Gastroesophageal sphincter (tissue), 4 donors: ENCODE measurements around the gene BTN3A1. TPM values are rescaled to one million over a fixed set of nuclear protein-coding genes. Genes with fewer than 3 reads are reported as not detected.

Experiments used
- ATAC-seq: fragments of 150-250 bp; one replicate; pipeline ENCODE4 v1.9.1; 2016; ENCODE audit warnings: mild to moderate bottlenecking, moderate library complexity
- H3K27ac ChIP-seq, 4 donors: fragments of 200-600 bp; sonication (generic) in 3 of 4; 1 replicate in 3 of 4; 2 replicates in 1 of 4; pipeline ENCODE4 v1.5.1; 2016 to 2019
- H3K27me3 ChIP-seq: fragments of 200-600 bp; sonication (generic); one replicate; pipeline ENCODE4 v1.5.1; 2019
- H3K36me3 ChIP-seq, 2 donors: fragments of 200-600 bp; sonication (generic); one replicate each; pipeline ENCODE4 v1.5.1; 2019; ENCODE audit warnings: control low read depth in 1 of 2
- H3K4me1 ChIP-seq, 3 donors: fragments of 200-600 bp; sonication (generic); 1 replicate in 2 of 3; 2 replicates in 1 of 3; pipeline ENCODE4 v1.5.1; 2016 to 2019; ENCODE audit warnings: control low read depth in 2 of 3
- H3K4me3 ChIP-seq, 2 donors: fragments of 200-600 bp; sonication (generic); one replicate each; pipeline ENCODE4 v1.5.1; 2019; ENCODE audit warnings: mild to moderate bottlenecking in 1 of 2, moderate library complexity in 1 of 2
- H3K9me3 ChIP-seq, 3 donors: fragments of 200-600 bp; sonication (generic); one replicate each; pipeline ENCODE4 v1.5.1; 2017 to 2019; ENCODE audit warnings: control low read depth in 2 of 3
- EP300 ChIP-seq: sonication (generic); formaldehyde crosslinking; IDR thresholded peaks from one replicate; pipeline ENCODE4 v1.6.1; 2017; ENCODE audit warnings: antibody characterized with exemption, mild to moderate bottlenecking
- POLR2A ChIP-seq, 2 donors: fragments of 450-650 bp; IDR thresholded peaks; one replicate each; pipeline ENCODE4 v1.6.1; 2017; ENCODE audit warnings: antibody characterized with exemption in 2 of 2, mild to moderate bottlenecking in 2 of 2, moderate library complexity in 1 of 2
- POLR2AphosphoS5 ChIP-seq: sonication (generic); formaldehyde crosslinking; IDR thresholded peaks from one replicate; pipeline ENCODE4 v1.6.1; 2017; ENCODE audit warnings: antibody characterized with exemption
- WGBS, 2 donors: methylation state at CpG; one replicate each; pipeline ENCODE4 v1.1.5; 2018; ENCODE audit warnings: low coverage in 1 of 2; 5-methylcytosine and 5-hydroxymethylcytosine counted together
- total RNA-seq, 4 donors: library from RNA; depleted of rRNA; stranded (reverse); fragments of >200 nt; gene quantifications; one replicate each; pipeline ENCODE4 v1.1.0, GENCODE V29; 2016
- TF ChIP-seq, protein P1 (sequence below), 4 experiments: fragments of 200-600 bp in 2 of 4; fragments of 450-650 bp in 2 of 4; sonication (generic) in 1 of 4; IDR thresholded peaks; one replicate each; pipeline ENCODE4 v1.5.1; 2017 to 2019; ENCODE audit warnings: antibody characterized with exemption in 4 of 4, mild to moderate bottlenecking in 2 of 4, moderate library complexity in 2 of 4

The BTN3A1 gene
- total RNA-seq, 4 donors from 2014 or later: 7.5 to 14.3 (median 8.2) TPM

GRCh38 chr6:26358511-26358981 lies 43.5 kb upstream of the BTN3A1 start:
- H3K27ac ChIP-seq: no peak overlapping the region
- no peak for TF ChIP-seq POLR2AphosphoS5
- no peak for ATAC-seq
- 73 to 80% methylated on average over 5 to 6 of the region's 7 CpGs for WGBS, 2 donors
- H3K27me3 ChIP-seq: no peaks in the 10 kb centered on the region
- no peaks in the 10 kb centered on the region for H3K4me1 ChIP-seq
- H3K9me3 ChIP-seq: no peaks in the 10 kb centered on the region
- no peak overlapping the region for H3K4me3 ChIP-seq
- no peaks in the 10 kb centered on the region for H3K36me3 ChIP-seq

GRCh38 chr6:26359765-26360164 lies 42.3 kb upstream of the BTN3A1 start:
- TF ChIP-seq POLR2AphosphoS5: no peak
- TF ChIP-seq EP300: no peak
- TF ChIP-seq, protein P1, sequence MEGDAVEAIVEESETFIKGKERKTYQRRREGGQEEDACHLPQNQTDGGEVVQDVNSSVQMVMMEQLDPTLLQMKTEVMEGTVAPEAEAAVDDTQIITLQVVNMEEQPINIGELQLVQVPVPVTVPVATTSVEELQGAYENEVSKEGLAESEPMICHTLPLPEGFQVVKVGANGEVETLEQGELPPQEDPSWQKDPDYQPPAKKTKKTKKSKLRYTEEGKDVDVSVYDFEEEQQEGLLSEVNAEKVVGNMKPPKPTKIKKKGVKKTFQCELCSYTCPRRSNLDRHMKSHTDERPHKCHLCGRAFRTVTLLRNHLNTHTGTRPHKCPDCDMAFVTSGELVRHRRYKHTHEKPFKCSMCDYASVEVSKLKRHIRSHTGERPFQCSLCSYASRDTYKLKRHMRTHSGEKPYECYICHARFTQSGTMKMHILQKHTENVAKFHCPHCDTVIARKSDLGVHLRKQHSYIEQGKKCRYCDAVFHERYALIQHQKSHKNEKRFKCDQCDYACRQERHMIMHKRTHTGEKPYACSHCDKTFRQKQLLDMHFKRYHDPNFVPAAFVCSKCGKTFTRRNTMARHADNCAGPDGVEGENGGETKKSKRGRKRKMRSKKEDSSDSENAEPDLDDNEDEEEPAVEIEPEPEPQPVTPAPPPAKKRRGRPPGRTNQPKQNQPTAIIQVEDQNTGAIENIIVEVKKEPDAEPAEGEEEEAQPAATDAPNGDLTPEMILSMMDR (IDR thresholded peaks at IDR 0.05): no peak
- TF ChIP-seq POLR2A (IDR thresholded peaks at IDR 0.05): no peak
- Histone ChIP-seq H3K27me3 (no peaks in the 10 kb centered on the region), H3K4me3 (no peak overlapping the region), H3K36me3 (no peaks in the 10 kb centered on the region), H3K27ac (no peak overlapping the region), H3K9me3 (no peaks in the 10 kb centered on the region), H3K4me1 (peaks cover 0 to 9% (median 3%) of the 10 kb centered on the region in 3 donors)
- WGBS, 2 donors: 54 to 74% methylated on average over 5 of the region's 5 CpGs
- ATAC-seq: no peak

GRCh38 chr6:26360451-26361416 lies 41.3 kb upstream of the BTN3A1 start:
- Histone ChIP-seq H3K9me3 (no peaks in the 10 kb centered on the region), H3K4me3 (no peak overlapping the region), H3K36me3 (no peaks in the 10 kb centered on the region), H3K27me3 (no peaks in the 10 kb centered on the region), H3K4me1 (peaks cover 0 to 12% (median 3%) of the 10 kb centered on the region in 3 donors), H3K27ac (no peak overlapping the region)
- WGBS, 2 donors: 82 to 100% methylated on average over 1 to 14 of the region's 14 CpGs
- no peak for ATAC-seq
- TF ChIP-seq POLR2A (IDR thresholded peaks at IDR 0.05) (no peak), EP300 (no peak), POLR2AphosphoS5 (no peak)
- TF ChIP-seq, protein P1 (IDR thresholded peaks at IDR 0.05): no peak

- WGBS, 2 donors: 94 to 100% methylated on average over 1 to 3 of the region's 5 CpGs
- TF ChIP-seq, protein P1 (IDR thresholded peaks at IDR 0.05): no peak
- TF ChIP-seq POLR2AphosphoS5 (no peak), POLR2A (IDR thresholded peaks at IDR 0.05) (no peak), EP300 (no peak)
- H3K27ac ChIP-seq: no peak overlapping the region
- H3K27me3 ChIP-seq: no peaks in the 10 kb centered on the region
- peaks cover 0 to 15% (median 3%) of the 10 kb centered on the region in 3 donors for H3K4me1 ChIP-seq
- ATAC-seq: no peak
- H3K9me3 ChIP-seq: no peaks in the 10 kb centered on the region
- no peaks in the 10 kb centered on the region for H3K36me3 ChIP-seq
- H3K4me3 ChIP-seq: no peak overlapping the region
These were observed 40.5 kb upstream of the BTN3A1 start for GRCh38 chr6:26361544-26361943.

- H3K27me3 ChIP-seq: no peaks in the 10 kb centered on the region
- peaks cover 0 to 23% (median 3%) of the 10 kb centered on the region in 3 donors for H3K4me1 ChIP-seq
- TF ChIP-seq POLR2AphosphoS5 (no peak), POLR2A (IDR thresholded peaks at IDR 0.05) (no peak), EP300 (no peak)
- TF ChIP-seq, protein P1 (IDR thresholded peaks at IDR 0.05): no peak
- no peak overlapping the region for H3K27ac ChIP-seq
- no peak overlapping the region for H3K4me3 ChIP-seq
- 91 to 96% methylated on average over 5 to 9 of the region's 9 CpGs for WGBS, 2 donors
- H3K9me3 ChIP-seq: no peaks in the 10 kb centered on the region
- no peak for ATAC-seq
- H3K36me3 ChIP-seq: no peaks in the 10 kb centered on the region
These were observed 39.8 kb upstream of the BTN3A1 start for GRCh38 chr6:26362093-26362835.
